HEK293 (cell line): ENCODE data around the gene C1orf122.

Experiments used
- CTCF ChIA-PET: fragments of 350-600 bp; formaldehyde crosslinking; extraction: SDS; loops from one replicate; lab custom pipeline; 2021; ENCODE audit warnings: antibody characterized with exemption; lab: Yijun Ruan, JAX
- POLR2A ChIA-PET: fragments of 300-600 bp; formaldehyde crosslinking; extraction: SDS; loops from one replicate; lab custom pipeline; 2020; ENCODE audit warnings: antibody characterized with exemption, inconsistent platforms; lab: Yijun Ruan, JAX
- H3K27ac ChIP-seq: fragments of 200-500 bp; sonication (Bioruptor generic); 2 replicates; pipeline ENCODE4 v1.5.1; 2014; ENCODE audit warnings: low read depth, low read length, control low read depth, inconsistent platforms; ENCODE audit errors: extremely low read depth
- H3K36me3 ChIP-seq, 2 experiments: fragments of 200-500 bp in 1 of 2; sonication (Bioruptor generic) in 1 of 2; 1 replicate in 1 of 2; 2 replicates in 1 of 2; pipeline ENCODE4 v1.5.1; 2014 to 2017; ENCODE audit warnings: inconsistent platforms in 2 of 2, low read length in 2 of 2; ENCODE audit not compliant: control insufficient read depth in 2 of 2, insufficient read depth in 1 of 2
- H3K4me1 ChIP-seq: fragments of 200-500 bp; sonication (Bioruptor generic); 2 replicates; pipeline ENCODE4 v1.5.1; 2014; ENCODE audit warnings: mild to moderate bottlenecking, low read length, inconsistent platforms; ENCODE audit not compliant: control insufficient read depth, insufficient read depth
- H3K4me3 ChIP-seq: 2 replicates; pipeline ENCODE4 v1.5.1; 2011; ENCODE audit warnings: low read depth, mild to moderate bottlenecking, control low read depth, low read length, moderate library complexity
- H3K9me3 ChIP-seq: fragments of 200-500 bp; sonication (Bioruptor generic); 2 replicates; pipeline ENCODE4 v1.5.1; 2014; ENCODE audit warnings: low read depth, low read length, inconsistent platforms; ENCODE audit not compliant: control insufficient read depth, insufficient read depth
- BCL11A ChIP-seq: fragments of 450-650 bp; formaldehyde crosslinking; IDR thresholded peaks from 2 replicates; pipeline ENCODE4 v1.5.1; 2016; ENCODE audit warnings: low read depth, missing biosample characterization, missing genetic modification characterization
- HOXC10 ChIP-seq: sonication (generic); formaldehyde crosslinking; IDR thresholded peaks from 2 replicates; pipeline ENCODE4 v1.8.1; 2023; ENCODE audit warnings: mild to moderate bottlenecking, missing genetic modification reagents
- KLF8 ChIP-seq: fragments of 450-650 bp; formaldehyde crosslinking; IDR thresholded peaks from 2 replicates; pipeline ENCODE4 v1.5.1; 2016; ENCODE audit warnings: missing biosample characterization, missing genetic modification characterization
- PRDM2 ChIP-seq: fragments of 450-650 bp; formaldehyde crosslinking; IDR thresholded peaks from 2 replicates; pipeline ENCODE4 v1.5.1; 2016; ENCODE audit warnings: missing biosample characterization, missing genetic modification characterization, borderline replicate concordance
- TRIM28 ChIP-seq: IDR thresholded peaks from 2 replicates; pipeline ENCODE4 v1.6.1; 2011; ENCODE audit warnings: low read length, control low read depth, borderline replicate concordance
- ZFP3 ChIP-seq: fragments of 450-650 bp; formaldehyde crosslinking; IDR thresholded peaks from 2 replicates; pipeline ENCODE4 v1.5.1; 2016; ENCODE audit warnings: low read depth, missing biosample characterization, missing genetic modification characterization
- ZNF138 ChIP-seq: fragments of 450-650 bp; formaldehyde crosslinking; IDR thresholded peaks from 2 replicates; pipeline ENCODE4 v1.5.1; 2016; ENCODE audit warnings: missing biosample characterization, missing genetic modification characterization, borderline replicate concordance
- ZNF416 ChIP-seq: fragments of 450-650 bp; formaldehyde crosslinking; IDR thresholded peaks from 2 replicates; pipeline ENCODE4 v1.5.1; 2016; ENCODE audit warnings: missing biosample characterization, missing genetic modification characterization
- ZNF501 ChIP-seq: fragments of 450-650 bp; formaldehyde crosslinking; IDR thresholded peaks from 2 replicates; pipeline ENCODE4 v1.5.1; 2016; ENCODE audit warnings: missing biosample characterization, missing genetic modification characterization
- ZNF555 ChIP-seq: fragments of 450-650 bp; formaldehyde crosslinking; conservative IDR thresholded peaks from 2 replicates; pipeline ENCODE4 v1.5.1; 2017; ENCODE audit warnings: missing biosample characterization, mild to moderate bottlenecking, missing genetic modification characterization, inconsistent platforms
- ZNF558 ChIP-seq: fragments of 450-650 bp; formaldehyde crosslinking; IDR thresholded peaks from 2 replicates; pipeline ENCODE4 v1.5.1; 2016; ENCODE audit warnings: missing biosample characterization, missing genetic modification characterization
- ZNF561 ChIP-seq: fragments of 450-650 bp; IDR thresholded peaks from 2 replicates; pipeline ENCODE4 v1.5.1; 2018; ENCODE audit warnings: missing biosample characterization, missing genetic modification characterization, borderline replicate concordance
- ZNF571 ChIP-seq: fragments of 450-650 bp; formaldehyde crosslinking; IDR thresholded peaks from 2 replicates; pipeline ENCODE4 v1.5.0; 2017; ENCODE audit warnings: missing biosample characterization, missing genetic modification characterization
- ZNF704 ChIP-seq: fragments of 450-650 bp; formaldehyde crosslinking; IDR thresholded peaks from 2 replicates; pipeline ENCODE4 v1.5.1; 2016; ENCODE audit warnings: missing biosample characterization, missing genetic modification characterization
- ZSCAN23 ChIP-seq: fragments of 450-650 bp; formaldehyde crosslinking; IDR thresholded peaks from 2 replicates; pipeline ENCODE4 v1.5.1; 2016; ENCODE audit warnings: missing biosample characterization, missing genetic modification characterization
- TF ChIP-seq, protein P1 (sequence below): fragments of 450-650 bp; formaldehyde crosslinking; IDR thresholded peaks from 2 replicates; pipeline ENCODE4 v1.5.1; 2016; ENCODE audit warnings: missing biosample characterization, missing genetic modification characterization
- TF ChIP-seq, protein P2 (sequence below): fragments of 450-650 bp; formaldehyde crosslinking; IDR thresholded peaks from 2 replicates; pipeline ENCODE4 v1.5.1; 2016; ENCODE audit warnings: missing biosample characterization, missing genetic modification characterization
- TF ChIP-seq, protein P3 (sequence below): fragments of 450-650 bp; formaldehyde crosslinking; IDR thresholded peaks from 2 replicates; pipeline ENCODE4 v1.5.1; 2016; ENCODE audit warnings: missing biosample characterization, missing genetic modification characterization

The C1orf122 gene

GRCh38 chr1:37762516-37762915 lies 45.1 kb upstream of the C1orf122 start:
- POLR2A ChIA-PET: interaction anchor here (0.7 kb wide), 1 partner anchor 186 kb away, joined by 5 read pairs; no protein-coding TSS in a partner anchor
- Histone ChIP-seq H3K4me1 (no peaks in the 10 kb centered on the region), H3K27ac (no peak overlapping the region), H3K9me3 (no peaks in the 10 kb centered on the region), H3K36me3 (no peaks in the 10 kb centered on the region), H3K4me3 (no peak overlapping the region)
- CTCF ChIA-PET: interaction anchor here (1.0 to 1.3 kb wide), 2 partner anchors 160 to 329 kb away, joined by 3 to 6 read pairs; no protein-coding TSS in a partner anchor
- TF ChIP-seq ZNF501 (no peak), ZNF558 (tag by site-specific recombination) (no peak), ZNF571 (tag by site-specific recombination) (no peak), ZSCAN23 (tag by site-specific recombination) (no peak)
- TF ChIP-seq, protein P1, sequence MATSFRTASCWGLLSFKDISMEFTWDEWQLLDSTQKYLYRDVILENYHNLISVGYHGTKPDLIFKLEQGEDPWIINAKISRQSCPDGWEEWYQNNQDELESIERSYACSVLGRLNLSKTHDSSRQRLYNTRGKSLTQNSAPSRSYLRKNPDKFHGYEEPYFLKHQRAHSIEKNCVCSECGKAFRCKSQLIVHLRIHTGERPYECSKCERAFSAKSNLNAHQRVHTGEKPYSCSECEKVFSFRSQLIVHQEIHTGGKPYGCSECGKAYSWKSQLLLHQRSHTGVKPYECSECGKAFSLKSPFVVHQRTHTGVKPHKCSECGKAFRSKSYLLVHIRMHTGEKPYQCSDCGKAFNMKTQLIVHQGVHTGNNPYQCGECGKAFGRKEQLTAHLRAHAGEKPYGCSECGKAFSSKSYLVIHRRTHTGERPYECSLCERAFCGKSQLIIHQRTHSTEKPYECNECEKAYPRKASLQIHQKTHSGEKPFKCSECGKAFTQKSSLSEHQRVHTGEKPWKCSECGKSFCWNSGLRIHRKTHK (tag by site-specific recombination): no peak

DNA sequence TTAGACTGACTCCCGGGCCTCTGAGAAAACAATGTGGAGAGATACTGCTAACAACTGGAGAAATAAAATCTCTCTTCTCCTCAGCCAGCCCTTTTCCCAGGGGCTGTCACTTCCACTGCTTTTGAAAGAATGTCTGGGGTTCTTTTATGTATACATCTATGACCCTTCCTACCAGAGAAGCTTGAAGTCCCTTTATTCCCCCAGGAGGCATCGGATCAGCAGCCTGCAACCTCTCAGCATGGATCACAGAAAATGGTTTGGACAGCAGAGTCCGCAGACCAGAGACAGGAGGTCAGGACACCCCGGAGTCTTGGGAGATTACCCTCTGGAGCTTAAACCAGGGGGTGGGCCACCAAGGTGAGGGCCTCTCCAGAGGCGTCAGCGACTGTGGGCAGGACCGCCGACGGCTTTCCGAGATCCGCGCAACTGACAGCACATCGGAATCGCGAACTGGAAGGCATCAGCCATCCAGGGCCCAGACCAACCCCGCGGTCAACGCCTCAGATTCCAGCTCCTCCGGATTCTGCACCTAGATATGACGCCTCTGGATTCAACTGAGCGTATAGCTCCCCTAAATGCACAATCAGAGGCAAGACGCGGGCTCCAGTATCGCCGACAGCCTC lies 43.7 kb upstream of the C1orf122 start:
- Histone ChIP-seq H3K36me3 (no peaks in the 10 kb centered on the region), H3K4me3 (no peak overlapping the region), H3K4me1 (no peaks in the 10 kb centered on the region), H3K9me3 (no peaks in the 10 kb centered on the region), H3K27ac (no peak overlapping the region)
- ChIA-PET POLR2A (interaction anchor here (1.1 to 2.1 kb wide), 2 partner anchors 45 to 71 kb away, joined by 3 to 9 read pairs; partner anchors contain the start of genes CDCA8 and YRDC), CTCF (interaction anchor here (1.0 kb wide), 1 partner anchor 88 kb away, joined by 4 read pairs; no protein-coding TSS in a partner anchor)
- TF ChIP-seq, protein P2, sequence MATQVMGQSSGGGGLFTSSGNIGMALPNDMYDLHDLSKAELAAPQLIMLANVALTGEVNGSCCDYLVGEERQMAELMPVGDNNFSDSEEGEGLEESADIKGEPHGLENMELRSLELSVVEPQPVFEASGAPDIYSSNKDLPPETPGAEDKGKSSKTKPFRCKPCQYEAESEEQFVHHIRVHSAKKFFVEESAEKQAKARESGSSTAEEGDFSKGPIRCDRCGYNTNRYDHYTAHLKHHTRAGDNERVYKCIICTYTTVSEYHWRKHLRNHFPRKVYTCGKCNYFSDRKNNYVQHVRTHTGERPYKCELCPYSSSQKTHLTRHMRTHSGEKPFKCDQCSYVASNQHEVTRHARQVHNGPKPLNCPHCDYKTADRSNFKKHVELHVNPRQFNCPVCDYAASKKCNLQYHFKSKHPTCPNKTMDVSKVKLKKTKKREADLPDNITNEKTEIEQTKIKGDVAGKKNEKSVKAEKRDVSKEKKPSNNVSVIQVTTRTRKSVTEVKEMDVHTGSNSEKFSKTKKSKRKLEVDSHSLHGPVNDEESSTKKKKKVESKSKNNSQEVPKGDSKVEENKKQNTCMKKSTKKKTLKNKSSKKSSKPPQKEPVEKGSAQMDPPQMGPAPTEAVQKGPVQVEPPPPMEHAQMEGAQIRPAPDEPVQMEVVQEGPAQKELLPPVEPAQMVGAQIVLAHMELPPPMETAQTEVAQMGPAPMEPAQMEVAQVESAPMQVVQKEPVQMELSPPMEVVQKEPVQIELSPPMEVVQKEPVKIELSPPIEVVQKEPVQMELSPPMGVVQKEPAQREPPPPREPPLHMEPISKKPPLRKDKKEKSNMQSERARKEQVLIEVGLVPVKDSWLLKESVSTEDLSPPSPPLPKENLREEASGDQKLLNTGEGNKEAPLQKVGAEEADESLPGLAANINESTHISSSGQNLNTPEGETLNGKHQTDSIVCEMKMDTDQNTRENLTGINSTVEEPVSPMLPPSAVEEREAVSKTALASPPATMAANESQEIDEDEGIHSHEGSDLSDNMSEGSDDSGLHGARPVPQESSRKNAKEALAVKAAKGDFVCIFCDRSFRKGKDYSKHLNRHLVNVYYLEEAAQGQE (tag by site-specific recombination): no peak
- TF ChIP-seq ZNF704: no peak
- TF ChIP-seq PRDM2 (tag by site-specific recombination): no peak
- no peak for TF ChIP-seq ZNF561 (tag by site-specific recombination)
- TF ChIP-seq KLF8: no peak
- no peak for TF ChIP-seq ZNF555 (tag by site-specific recombination)
- no peak for TF ChIP-seq HOXC10 (CRISPR knock-in tag)
- TF ChIP-seq, protein P3, sequence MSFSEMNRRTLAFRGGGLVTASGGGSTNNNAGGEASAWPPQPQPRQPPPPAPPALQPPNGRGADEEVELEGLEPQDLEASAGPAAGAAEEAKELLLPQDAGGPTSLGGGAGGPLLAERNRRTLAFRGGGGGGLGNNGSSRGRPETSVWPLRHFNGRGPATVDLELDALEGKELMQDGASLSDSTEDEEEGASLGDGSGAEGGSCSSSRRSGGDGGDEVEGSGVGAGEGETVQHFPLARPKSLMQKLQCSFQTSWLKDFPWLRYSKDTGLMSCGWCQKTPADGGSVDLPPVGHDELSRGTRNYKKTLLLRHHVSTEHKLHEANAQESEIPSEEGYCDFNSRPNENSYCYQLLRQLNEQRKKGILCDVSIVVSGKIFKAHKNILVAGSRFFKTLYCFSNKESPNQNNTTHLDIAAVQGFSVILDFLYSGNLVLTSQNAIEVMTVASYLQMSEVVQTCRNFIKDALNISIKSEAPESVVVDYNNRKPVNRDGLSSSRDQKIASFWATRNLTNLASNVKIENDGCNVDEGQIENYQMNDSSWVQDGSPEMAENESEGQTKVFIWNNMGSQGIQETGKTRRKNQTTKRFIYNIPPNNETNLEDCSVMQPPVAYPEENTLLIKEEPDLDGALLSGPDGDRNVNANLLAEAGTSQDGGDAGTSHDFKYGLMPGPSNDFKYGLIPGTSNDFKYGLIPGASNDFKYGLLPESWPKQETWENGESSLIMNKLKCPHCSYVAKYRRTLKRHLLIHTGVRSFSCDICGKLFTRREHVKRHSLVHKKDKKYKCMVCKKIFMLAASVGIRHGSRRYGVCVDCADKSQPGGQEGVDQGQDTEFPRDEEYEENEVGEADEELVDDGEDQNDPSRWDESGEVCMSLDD (tag by site-specific recombination): no peak
- no peak for TF ChIP-seq ZFP3 (tag by site-specific recombination)
- no peak for TF ChIP-seq BCL11A (tag by site-specific recombination)
- no peak for TF ChIP-seq TRIM28
- TF ChIP-seq ZNF138: no peak
- TF ChIP-seq ZNF416 (tag by site-specific recombination): no peak
